K562 (cell line): ENCODE measurements around the gene TGFB2. TPM values are rescaled to one million over a fixed set of nuclear protein-coding genes. Genes with fewer than 3 reads are reported as not detected.

ENCODE experiments used
- ELF4 ChIP-seq: fragments of 450-650 bp; formaldehyde crosslinking; IDR thresholded peaks from 2 replicates; pipeline ENCODE4 v1.4.0; 2022; ENCODE audit warnings: missing genetic modification characterization
- ETV6 ChIP-seq, 3 experiments: fragments of 150-350 bp in 1 of 3; sonication (generic) in 1 of 3; formaldehyde crosslinking in 1 of 3; IDR thresholded peaks; 2 replicates each; pipeline versions ENCODE4 v1.6.1 to v1.8.0; 2014 to 2022; ENCODE audit warnings: borderline replicate concordance in 2 of 3, low read depth in 2 of 3, antibody characterized with exemption in 1 of 3, low read length in 1 of 3, mild to moderate bottlenecking in 1 of 3, missing genetic modification reagents in 1 of 3
- HNRNPK ChIP-seq: fragments of 200-400 bp; formaldehyde crosslinking; IDR thresholded peaks from one replicate; pipeline ENCODE4 v1.6.1; 2018; ENCODE audit warnings: mild to moderate bottlenecking, low read depth, low read length; ENCODE audit not compliant: poor library complexity, severe bottlenecking
- NFE2 ChIP-seq: IDR thresholded peaks from 2 replicates; pipeline ENCODE4 v1.6.1; 2014; ENCODE audit warnings: antibody characterized with exemption, low read depth
- ZNF217 ChIP-seq: sonication (generic); formaldehyde crosslinking; IDR thresholded peaks from 2 replicates; pipeline ENCODE4 v1.8.0; 2022; ENCODE audit warnings: mild to moderate bottlenecking, missing genetic modification reagents
- polyA plus RNA-seq, 8 experiments: library from polyadenylated mRNA; depleted of rRNA in 4 of 8; stranded (reverse) in 5 of 8; unstranded in 3 of 8; fragments of >200 nt; fragmentation: Nextera tagmentation in 2 of 8; fragmentation: Illumina TruSeq in 1 of 8; extraction: Ambion mirVana in 2 of 8; extraction: Trizol in 1 of 8; gene quantifications; 2 replicates each; pipeline versions ENCODE4 v1.2.1 to v1.2.3, GENCODE V29; 2011 to 2014; ENCODE audit warnings: inconsistent platforms in 1 of 8, missing spikeins in 1 of 8
- total RNA-seq, 7 experiments: library from RNA; depleted of rRNA in 6 of 7; stranded (reverse); fragments of >200 nt in 6 of 7; fragmentation: Illumina TruSeq in 2 of 7; extraction: Trizol in 2 of 7; gene quantifications; 2 replicates each; pipeline versions ENCODE4 v1.2.1 to v1.2.3, GENCODE V29; 2011 to 2021; ENCODE audit warnings: low replicate concordance in 1 of 7
- TF ChIP-seq, protein P1 (sequence below): sonication (generic); formaldehyde crosslinking; IDR thresholded peaks from 2 replicates; pipeline ENCODE4 v1.8.0; 2023; ENCODE audit warnings: mild to moderate bottlenecking, missing genetic modification reagents
- TF ChIP-seq, protein P2 (sequence below): sonication (generic); formaldehyde crosslinking; IDR thresholded peaks from 2 replicates; pipeline ENCODE4 v1.8.1; 2023; ENCODE audit warnings: missing genetic modification reagents, mild to moderate bottlenecking, borderline replicate concordance

The TGFB2 gene
- total and polyA plus RNA-seq, 9 of the 15 experiments (the other 6 are each of a cell fraction or from before 2014, with no cell fraction given) = 0.03 to 0.41 (median 0.11) TPM; not detected in 3

DNA sequence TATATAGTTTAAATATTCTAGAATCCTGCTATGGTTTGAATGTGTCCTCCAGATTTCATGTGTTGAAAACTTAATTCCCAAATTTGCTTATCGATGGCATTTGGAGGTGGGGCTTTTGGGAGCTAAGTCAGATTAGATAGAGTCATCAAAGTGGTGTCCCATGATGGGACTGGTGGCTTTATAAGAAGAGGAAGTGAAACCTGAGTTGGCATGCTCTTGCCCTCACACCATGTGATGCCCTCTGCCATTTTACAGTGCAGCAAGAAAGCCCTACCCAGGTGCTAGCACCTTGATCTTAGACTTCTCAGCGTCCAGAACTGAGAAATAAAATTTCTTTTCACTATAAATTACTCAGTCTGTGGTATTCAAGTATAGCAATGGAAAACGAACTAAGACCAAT, 111.3 kb downstream of the TGFB2 start (continued):
- TF ChIP-seq, protein P1, sequence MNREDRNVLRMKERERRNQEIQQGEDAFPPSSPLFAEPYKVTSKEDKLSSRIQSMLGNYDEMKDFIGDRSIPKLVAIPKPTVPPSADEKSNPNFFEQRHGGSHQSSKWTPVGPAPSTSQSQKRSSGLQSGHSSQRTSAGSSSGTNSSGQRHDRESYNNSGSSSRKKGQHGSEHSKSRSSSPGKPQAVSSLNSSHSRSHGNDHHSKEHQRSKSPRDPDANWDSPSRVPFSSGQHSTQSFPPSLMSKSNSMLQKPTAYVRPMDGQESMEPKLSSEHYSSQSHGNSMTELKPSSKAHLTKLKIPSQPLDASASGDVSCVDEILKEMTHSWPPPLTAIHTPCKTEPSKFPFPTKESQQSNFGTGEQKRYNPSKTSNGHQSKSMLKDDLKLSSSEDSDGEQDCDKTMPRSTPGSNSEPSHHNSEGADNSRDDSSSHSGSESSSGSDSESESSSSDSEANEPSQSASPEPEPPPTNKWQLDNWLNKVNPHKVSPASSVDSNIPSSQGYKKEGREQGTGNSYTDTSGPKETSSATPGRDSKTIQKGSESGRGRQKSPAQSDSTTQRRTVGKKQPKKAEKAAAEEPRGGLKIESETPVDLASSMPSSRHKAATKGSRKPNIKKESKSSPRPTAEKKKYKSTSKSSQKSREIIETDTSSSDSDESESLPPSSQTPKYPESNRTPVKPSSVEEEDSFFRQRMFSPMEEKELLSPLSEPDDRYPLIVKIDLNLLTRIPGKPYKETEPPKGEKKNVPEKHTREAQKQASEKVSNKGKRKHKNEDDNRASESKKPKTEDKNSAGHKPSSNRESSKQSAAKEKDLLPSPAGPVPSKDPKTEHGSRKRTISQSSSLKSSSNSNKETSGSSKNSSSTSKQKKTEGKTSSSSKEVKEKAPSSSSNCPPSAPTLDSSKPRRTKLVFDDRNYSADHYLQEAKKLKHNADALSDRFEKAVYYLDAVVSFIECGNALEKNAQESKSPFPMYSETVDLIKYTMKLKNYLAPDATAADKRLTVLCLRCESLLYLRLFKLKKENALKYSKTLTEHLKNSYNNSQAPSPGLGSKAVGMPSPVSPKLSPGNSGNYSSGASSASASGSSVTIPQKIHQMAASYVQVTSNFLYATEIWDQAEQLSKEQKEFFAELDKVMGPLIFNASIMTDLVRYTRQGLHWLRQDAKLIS = no peak
- TF ChIP-seq, protein P2, sequence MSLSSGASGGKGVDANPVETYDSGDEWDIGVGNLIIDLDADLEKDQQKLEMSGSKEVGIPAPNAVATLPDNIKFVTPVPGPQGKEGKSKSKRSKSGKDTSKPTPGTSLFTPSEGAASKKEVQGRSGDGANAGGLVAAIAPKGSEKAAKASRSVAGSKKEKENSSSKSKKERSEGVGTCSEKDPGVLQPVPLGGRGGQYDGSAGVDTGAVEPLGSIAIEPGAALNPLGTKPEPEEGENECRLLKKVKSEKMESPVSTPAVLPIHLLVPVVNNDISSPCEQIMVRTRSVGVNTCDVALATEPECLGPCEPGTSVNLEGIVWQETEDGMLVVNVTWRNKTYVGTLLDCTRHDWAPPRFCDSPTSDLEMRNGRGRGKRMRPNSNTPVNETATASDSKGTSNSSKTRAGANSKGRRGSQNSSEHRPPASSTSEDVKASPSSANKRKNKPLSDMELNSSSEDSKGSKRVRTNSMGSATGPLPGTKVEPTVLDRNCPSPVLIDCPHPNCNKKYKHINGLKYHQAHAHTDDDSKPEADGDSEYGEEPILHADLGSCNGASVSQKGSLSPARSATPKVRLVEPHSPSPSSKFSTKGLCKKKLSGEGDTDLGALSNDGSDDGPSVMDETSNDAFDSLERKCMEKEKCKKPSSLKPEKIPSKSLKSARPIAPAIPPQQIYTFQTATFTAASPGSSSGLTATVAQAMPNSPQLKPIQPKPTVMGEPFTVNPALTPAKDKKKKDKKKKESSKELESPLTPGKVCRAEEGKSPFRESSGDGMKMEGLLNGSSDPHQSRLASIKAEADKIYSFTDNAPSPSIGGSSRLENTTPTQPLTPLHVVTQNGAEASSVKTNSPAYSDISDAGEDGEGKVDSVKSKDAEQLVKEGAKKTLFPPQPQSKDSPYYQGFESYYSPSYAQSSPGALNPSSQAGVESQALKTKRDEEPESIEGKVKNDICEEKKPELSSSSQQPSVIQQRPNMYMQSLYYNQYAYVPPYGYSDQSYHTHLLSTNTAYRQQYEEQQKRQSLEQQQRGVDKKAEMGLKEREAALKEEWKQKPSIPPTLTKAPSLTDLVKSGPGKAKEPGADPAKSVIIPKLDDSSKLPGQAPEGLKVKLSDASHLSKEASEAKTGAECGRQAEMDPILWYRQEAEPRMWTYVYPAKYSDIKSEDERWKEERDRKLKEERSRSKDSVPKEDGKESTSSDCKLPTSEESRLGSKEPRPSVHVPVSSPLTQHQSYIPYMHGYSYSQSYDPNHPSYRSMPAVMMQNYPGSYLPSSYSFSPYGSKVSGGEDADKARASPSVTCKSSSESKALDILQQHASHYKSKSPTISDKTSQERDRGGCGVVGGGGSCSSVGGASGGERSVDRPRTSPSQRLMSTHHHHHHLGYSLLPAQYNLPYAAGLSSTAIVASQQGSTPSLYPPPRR (CRISPR knock-in tag) = no peak
- no peak for TF ChIP-seq NFE2
- TF ChIP-seq ELF4 (CRISPR knock-in tag) = no peak
- no peak for TF ChIP-seq ETV6 (IDR thresholded peaks at IDR 0.05; ENCODE audit: borderline replicate concordance in 1 of 2, low read depth in 2 of 2, low read length in 1 of 2)
- no peak for TF ChIP-seq ETV6 (CRISPR knock-in tag; IDR thresholded peaks at IDR 0.05; ENCODE audit: borderline replicate concordance)
- TF ChIP-seq HNRNPK = no peak
- no peak for TF ChIP-seq ZNF217 (CRISPR knock-in tag)
